GM23338 (cell line): Measurements from ENCODE around the gene ELOVL4. TPM values are rescaled to one million over a fixed set of nuclear protein-coding genes. Genes with fewer than 3 reads are reported as not detected.

Experiments
- ATAC-seq: fragments of 200-7000 bp; cut with Tn5 transposase; 3 replicates; pipeline ENCODE4 v1.9.1; 2020
- DNase-seq: peaks from one replicate; pipeline ENCODE4 v3.0.0-alpha.2; 2015; ENCODE audit warnings: low spot score
- H2AFZ ChIP-seq: fragments of 200-600 bp; sonication (generic); 2 replicates; pipeline ENCODE4 v1.8.0; 2016; ENCODE audit warnings: antibody characterized with exemption, mild to moderate bottlenecking, moderate library complexity
- H3F3A ChIP-seq: fragments of 200-600 bp; sonication (generic); replicated peaks from 2 replicates; pipeline ENCODE4 v1.8.0; 2017; ENCODE audit warnings: antibody characterized with exemption, mixed run types, low read depth
- H3K27ac ChIP-seq: fragments of 200-600 bp; sonication (generic); 2 replicates; pipeline ENCODE4 v1.6.1; 2016; ENCODE audit warnings: low read depth
- H3K27me3 ChIP-seq: fragments of 200-600 bp; sonication (generic); 2 replicates; pipeline ENCODE4 v1.8.0; 2016; ENCODE audit warnings: mild to moderate bottlenecking, mixed run types, moderate library complexity; ENCODE audit not compliant: insufficient read depth
- H3K36me3 ChIP-seq: fragments of 200-600 bp; sonication (generic); 2 replicates; pipeline ENCODE4 v1.8.0; 2016; ENCODE audit warnings: mild to moderate bottlenecking; ENCODE audit not compliant: insufficient read depth
- H3K4me1 ChIP-seq: fragments of 200-600 bp; sonication (generic); 2 replicates; pipeline ENCODE4 v1.8.0; 2016; ENCODE audit warnings: mild to moderate bottlenecking, moderate library complexity; ENCODE audit not compliant: insufficient read depth
- H3K4me2 ChIP-seq: fragments of 200-600 bp; sonication (generic); 2 replicates; pipeline ENCODE4 v1.7.1; 2017; ENCODE audit warnings: mixed run types
- H3K4me3 ChIP-seq: fragments of 200-600 bp; sonication (generic); 2 replicates; pipeline ENCODE4 v1.6.1; 2016; ENCODE audit warnings: mixed run types
- H3K79me2 ChIP-seq: fragments of 200-600 bp; sonication (generic); replicated peaks from 2 replicates; pipeline ENCODE4 v1.8.0; 2017; ENCODE audit warnings: mild to moderate bottlenecking; ENCODE audit not compliant: insufficient read depth
- H3K9me2 ChIP-seq: fragments of 200-600 bp; sonication (generic); 2 replicates; pipeline ENCODE4 v1.8.0; 2017; ENCODE audit not compliant: insufficient read depth
- H4K20me1 ChIP-seq: fragments of 200-600 bp; sonication (generic); replicated peaks from 2 replicates; pipeline ENCODE4 v1.8.0; 2017; ENCODE audit warnings: mild to moderate bottlenecking; ENCODE audit not compliant: insufficient read depth
- H3K27ac Mint-ChIP-seq: 2 replicates; pipeline ENCODE4 v1.8.0; 2020; ENCODE audit warnings: inconsistent platforms, mild to moderate bottlenecking, moderate library complexity, mixed read lengths
- H3K27me3 Mint-ChIP-seq: 3 replicates; pipeline ENCODE4 v1.8.0; 2022; ENCODE audit warnings: low read depth, mild to moderate bottlenecking, moderate library complexity, mixed read lengths, inconsistent platforms; ENCODE audit not compliant: insufficient read depth, poor library complexity
- H3K36me3 Mint-ChIP-seq: 3 replicates; pipeline ENCODE4 v1.8.0; 2021; ENCODE audit warnings: low read depth, mild to moderate bottlenecking, inconsistent platforms, moderate library complexity, mixed read lengths
- H3K4me1 Mint-ChIP-seq: 3 replicates; pipeline ENCODE4 v1.8.0; 2020; ENCODE audit warnings: mild to moderate bottlenecking, inconsistent platforms, mixed read lengths
- H3K4me3 Mint-ChIP-seq: 3 replicates; pipeline ENCODE4 v1.8.0; 2021; ENCODE audit warnings: moderate library complexity, mild to moderate bottlenecking, inconsistent platforms, mixed read lengths
- H3K9me3 Mint-ChIP-seq: 3 replicates; pipeline ENCODE4 v1.8.0; 2020; ENCODE audit warnings: moderate library complexity, mild to moderate bottlenecking, inconsistent platforms, mixed read lengths
- CREB1 ChIP-seq: fragments of 250-450 bp; sonication (Bioruptor Pico); IDR thresholded peaks from 2 replicates; pipeline ENCODE4 v1.5.0; 2020; ENCODE audit warnings: low read depth, mild to moderate bottlenecking, moderate library complexity
- CTCF ChIP-seq, 2 experiments: fragments of 200-600 bp in 1 of 2; sonication (generic) in 1 of 2; conservative IDR thresholded peaks; 2 replicates each; pipeline versions ENCODE4 v1.5.1 to v1.6.1; 2016 to 2017; ENCODE audit warnings: antibody characterized with exemption in 2 of 2, low read depth in 2 of 2, mild to moderate bottlenecking in 2 of 2, moderate library complexity in 1 of 2
- ETS1 ChIP-seq: IDR thresholded peaks from 2 replicates; pipeline ENCODE4 v1.6.1; 2016; ENCODE audit warnings: antibody characterized with exemption
- JUNB ChIP-seq: IDR thresholded peaks from one replicate; pipeline ENCODE4 v1.6.1; 2016; ENCODE audit warnings: antibody characterized with exemption; ENCODE audit not compliant: unreplicated experiment
- POLR2AphosphoS5 ChIP-seq: IDR thresholded peaks from 2 replicates; pipeline ENCODE4 v1.6.1; 2016; ENCODE audit warnings: antibody characterized with exemption, low read depth
- ZNF114 ChIP-seq: fragments of 250-450 bp; sonication (Bioruptor Pico); IDR thresholded peaks from 2 replicates; pipeline ENCODE4 v1.5.0; 2020; ENCODE audit warnings: mild to moderate bottlenecking, moderate library complexity
- polyA plus RNA-seq: library from polyadenylated mRNA; unstranded; fragments of >200 nt; fragmentation: Nextera tagmentation; extraction: Ambion mirVana; gene quantifications from 2 replicates; pipeline ENCODE4 v1.2.1, GENCODE V29; 2016
- total RNA-seq: library from RNA; depleted of rRNA; stranded (reverse); fragments of >200 nt; shearing (Covaris generic); gene quantifications from 2 replicates; pipeline ENCODE4 v1.2.3, GENCODE V29; 2014
- TF ChIP-seq, protein P1 (sequence below): fragments of 250-450 bp; sonication (Bioruptor Pico); IDR thresholded peaks from 2 replicates; pipeline ENCODE4 v1.5.0; 2020; ENCODE audit warnings: mild to moderate bottlenecking, moderate library complexity
- TF ChIP-seq, protein P2 (sequence below): IDR thresholded peaks from one replicate; pipeline ENCODE4 v1.6.1; 2018; ENCODE audit warnings: antibody characterized with exemption; ENCODE audit not compliant: unreplicated experiment

Gene ELOVL4
- total and polyA plus RNA-seq, 2 experiments from 2014 or later: 13.3 to 16.8 TPM

- H3K27me3 ChIP-seq: no peaks in the 10 kb centered on the region
- H3K79me2 ChIP-seq: no peaks in the 10 kb centered on the region
- H3K9me3 Mint-ChIP-seq: no peaks in the 10 kb centered on the region
- no peak overlapping the region for H2AFZ ChIP-seq
- H3K4me3 Mint-ChIP-seq: no peak overlapping the region
- no peak overlapping the region for H3K4me3 ChIP-seq
- DNase-seq (no peak), ATAC-seq (no peak)
- H3K27ac Mint-ChIP-seq: no peak overlapping the region; the same call in 1 of the 2 replicates
- H3K27ac ChIP-seq: no peak overlapping the region
- H3K27me3 Mint-ChIP-seq: no peaks in the 10 kb centered on the region
- peaks cover 5% of the 10 kb centered on the region; the same call in 2 of the 3 replicates for H3K4me1 Mint-ChIP-seq
- H3K4me2 ChIP-seq: no peak overlapping the region
- H3K9me2 ChIP-seq: no peaks in the 10 kb centered on the region
- no peaks in the 10 kb centered on the region for H4K20me1 ChIP-seq
- peaks cover 4% of the 10 kb centered on the region; the same call in 1 of the 3 replicates for H3K36me3 Mint-ChIP-seq
- TF ChIP-seq, protein P1, sequence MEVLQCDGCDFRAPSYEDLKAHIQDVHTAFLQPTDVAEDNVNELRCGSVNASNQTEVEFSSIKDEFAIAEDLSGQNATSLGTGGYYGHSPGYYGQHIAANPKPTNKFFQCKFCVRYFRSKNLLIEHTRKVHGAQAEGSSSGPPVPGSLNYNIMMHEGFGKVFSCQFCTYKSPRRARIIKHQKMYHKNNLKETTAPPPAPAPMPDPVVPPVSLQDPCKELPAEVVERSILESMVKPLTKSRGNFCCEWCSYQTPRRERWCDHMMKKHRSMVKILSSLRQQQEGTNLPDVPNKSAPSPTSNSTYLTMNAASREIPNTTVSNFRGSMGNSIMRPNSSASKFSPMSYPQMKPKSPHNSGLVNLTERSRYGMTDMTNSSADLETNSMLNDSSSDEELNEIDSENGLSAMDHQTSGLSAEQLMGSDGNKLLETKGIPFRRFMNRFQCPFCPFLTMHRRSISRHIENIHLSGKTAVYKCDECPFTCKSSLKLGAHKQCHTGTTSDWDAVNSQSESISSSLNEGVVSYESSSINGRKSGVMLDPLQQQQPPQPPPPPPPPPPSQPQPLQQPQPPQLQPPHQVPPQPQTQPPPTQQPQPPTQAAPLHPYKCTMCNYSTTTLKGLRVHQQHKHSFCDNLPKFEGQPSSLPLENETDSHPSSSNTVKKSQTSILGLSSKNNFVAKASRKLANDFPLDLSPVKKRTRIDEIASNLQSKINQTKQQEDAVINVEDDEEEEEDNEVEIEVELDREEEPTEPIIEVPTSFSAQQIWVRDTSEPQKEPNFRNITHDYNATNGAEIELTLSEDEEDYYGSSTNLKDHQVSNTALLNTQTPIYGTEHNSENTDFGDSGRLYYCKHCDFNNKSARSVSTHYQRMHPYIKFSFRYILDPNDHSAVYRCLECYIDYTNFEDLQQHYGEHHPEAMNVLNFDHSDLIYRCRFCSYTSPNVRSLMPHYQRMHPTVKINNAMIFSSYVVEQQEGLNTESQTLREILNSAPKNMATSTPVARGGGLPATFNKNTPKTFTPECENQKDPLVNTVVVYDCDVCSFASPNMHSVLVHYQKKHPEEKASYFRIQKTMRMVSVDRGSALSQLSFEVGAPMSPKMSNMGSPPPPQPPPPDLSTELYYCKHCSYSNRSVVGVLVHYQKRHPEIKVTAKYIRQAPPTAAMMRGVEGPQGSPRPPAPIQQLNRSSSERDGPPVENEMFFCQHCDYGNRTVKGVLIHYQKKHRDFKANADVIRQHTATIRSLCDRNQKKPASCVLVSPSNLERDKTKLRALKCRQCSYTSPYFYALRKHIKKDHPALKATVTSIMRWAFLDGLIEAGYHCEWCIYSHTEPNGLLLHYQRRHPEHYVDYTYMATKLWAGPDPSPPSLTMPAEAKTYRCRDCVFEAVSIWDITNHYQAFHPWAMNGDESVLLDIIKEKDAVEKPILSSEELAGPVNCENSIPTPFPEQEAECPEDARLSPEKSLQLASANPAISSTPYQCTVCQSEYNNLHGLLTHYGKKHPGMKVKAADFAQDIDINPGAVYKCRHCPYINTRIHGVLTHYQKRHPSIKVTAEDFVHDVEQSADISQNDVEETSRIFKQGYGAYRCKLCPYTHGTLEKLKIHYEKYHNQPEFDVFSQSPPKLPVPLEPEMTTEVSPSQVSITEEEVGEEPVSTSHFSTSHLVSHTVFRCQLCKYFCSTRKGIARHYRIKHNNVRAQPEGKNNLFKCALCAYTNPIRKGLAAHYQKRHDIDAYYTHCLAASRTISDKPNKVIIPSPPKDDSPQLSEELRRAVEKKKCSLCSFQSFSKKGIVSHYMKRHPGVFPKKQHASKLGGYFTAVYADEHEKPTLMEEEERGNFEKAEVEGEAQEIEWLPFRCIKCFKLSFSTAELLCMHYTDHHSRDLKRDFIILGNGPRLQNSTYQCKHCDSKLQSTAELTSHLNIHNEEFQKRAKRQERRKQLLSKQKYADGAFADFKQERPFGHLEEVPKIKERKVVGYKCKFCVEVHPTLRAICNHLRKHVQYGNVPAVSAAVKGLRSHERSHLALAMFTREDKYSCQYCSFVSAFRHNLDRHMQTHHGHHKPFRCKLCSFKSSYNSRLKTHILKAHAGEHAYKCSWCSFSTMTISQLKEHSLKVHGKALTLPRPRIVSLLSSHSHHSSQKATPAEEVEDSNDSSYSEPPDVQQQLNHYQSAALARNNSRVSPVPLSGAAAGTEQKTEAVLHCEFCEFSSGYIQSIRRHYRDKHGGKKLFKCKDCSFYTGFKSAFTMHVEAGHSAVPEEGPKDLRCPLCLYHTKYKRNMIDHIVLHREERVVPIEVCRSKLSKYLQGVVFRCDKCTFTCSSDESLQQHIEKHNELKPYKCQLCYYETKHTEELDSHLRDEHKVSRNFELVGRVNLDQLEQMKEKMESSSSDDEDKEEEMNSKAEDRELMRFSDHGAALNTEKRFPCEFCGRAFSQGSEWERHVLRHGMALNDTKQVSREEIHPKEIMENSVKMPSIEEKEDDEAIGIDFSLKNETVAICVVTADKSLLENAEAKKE: no peak
- TF ChIP-seq ZNF114 (CRISPR knock-in tag): no peak
- TF ChIP-seq CREB1: no peak
- TF ChIP-seq CTCF (conservative IDR thresholded peaks at IDR 0.05; ENCODE audit: low read depth in 2 of 2): no peak
- TF ChIP-seq ETS1: no peak
- TF ChIP-seq JUNB: no peak
- TF ChIP-seq, protein P2, sequence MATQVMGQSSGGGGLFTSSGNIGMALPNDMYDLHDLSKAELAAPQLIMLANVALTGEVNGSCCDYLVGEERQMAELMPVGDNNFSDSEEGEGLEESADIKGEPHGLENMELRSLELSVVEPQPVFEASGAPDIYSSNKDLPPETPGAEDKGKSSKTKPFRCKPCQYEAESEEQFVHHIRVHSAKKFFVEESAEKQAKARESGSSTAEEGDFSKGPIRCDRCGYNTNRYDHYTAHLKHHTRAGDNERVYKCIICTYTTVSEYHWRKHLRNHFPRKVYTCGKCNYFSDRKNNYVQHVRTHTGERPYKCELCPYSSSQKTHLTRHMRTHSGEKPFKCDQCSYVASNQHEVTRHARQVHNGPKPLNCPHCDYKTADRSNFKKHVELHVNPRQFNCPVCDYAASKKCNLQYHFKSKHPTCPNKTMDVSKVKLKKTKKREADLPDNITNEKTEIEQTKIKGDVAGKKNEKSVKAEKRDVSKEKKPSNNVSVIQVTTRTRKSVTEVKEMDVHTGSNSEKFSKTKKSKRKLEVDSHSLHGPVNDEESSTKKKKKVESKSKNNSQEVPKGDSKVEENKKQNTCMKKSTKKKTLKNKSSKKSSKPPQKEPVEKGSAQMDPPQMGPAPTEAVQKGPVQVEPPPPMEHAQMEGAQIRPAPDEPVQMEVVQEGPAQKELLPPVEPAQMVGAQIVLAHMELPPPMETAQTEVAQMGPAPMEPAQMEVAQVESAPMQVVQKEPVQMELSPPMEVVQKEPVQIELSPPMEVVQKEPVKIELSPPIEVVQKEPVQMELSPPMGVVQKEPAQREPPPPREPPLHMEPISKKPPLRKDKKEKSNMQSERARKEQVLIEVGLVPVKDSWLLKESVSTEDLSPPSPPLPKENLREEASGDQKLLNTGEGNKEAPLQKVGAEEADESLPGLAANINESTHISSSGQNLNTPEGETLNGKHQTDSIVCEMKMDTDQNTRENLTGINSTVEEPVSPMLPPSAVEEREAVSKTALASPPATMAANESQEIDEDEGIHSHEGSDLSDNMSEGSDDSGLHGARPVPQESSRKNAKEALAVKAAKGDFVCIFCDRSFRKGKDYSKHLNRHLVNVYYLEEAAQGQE: no peak
- TF ChIP-seq POLR2AphosphoS5: no peak
- peaks cover 4% of the 10 kb centered on the region; the same call in 1 of the 2 replicates for H3K36me3 ChIP-seq
- no peaks in the 10 kb centered on the region; the same call in 1 of the 2 replicates for H3K4me1 ChIP-seq
- no peaks in the 10 kb centered on the region for H3F3A ChIP-seq
Observed at GRCh38 chr6:79923270-79923669, 24.1 kb downstream of the ELOVL4 start.
